Keratinocyte (primary cell): Measurements from ENCODE around the gene P3H2. TPM values are rescaled to one million over a fixed set of nuclear protein-coding genes. Genes with fewer than 3 reads are reported as not detected.

Source experiments
- DNase-seq: peaks from one replicate; pipeline ENCODE4 v3.0.0-alpha.2; 2011; ENCODE audit warnings: low read depth, missing footprints, low spot score
- FAIRE-seq: peaks from 2 replicates; lab custom pipeline; 2011; peaks lifted over from hg19 to GRCh38; lab: Jason Lieb, UNC
- H2AFZ ChIP-seq: 2 replicates; pipeline ENCODE4 v1.6.0; 2012; ENCODE audit warnings: low read length, control low read depth, inconsistent platforms; ENCODE audit not compliant: control insufficient read depth
- H3K27ac ChIP-seq: 2 replicates; pipeline ENCODE4 v1.5.1; 2011; ENCODE audit warnings: low read length; ENCODE audit not compliant: control insufficient read depth, insufficient read depth
- H3K27me3 ChIP-seq: 3 replicates; pipeline ENCODE4 v1.6.0; 2011; ENCODE audit warnings: low read length; ENCODE audit not compliant: control insufficient read depth, insufficient read depth; ENCODE audit errors: extremely low read depth
- H3K36me3 ChIP-seq, 2 experiments: 2 replicates in 1 of 2; 3 replicates in 1 of 2; pipeline ENCODE4 v1.5.1; 2011; ENCODE audit warnings: low read length in 2 of 2, mild to moderate bottlenecking in 1 of 2; ENCODE audit not compliant: control insufficient read depth in 2 of 2, insufficient read depth in 2 of 2; ENCODE audit errors: extremely low read depth in 1 of 2
- H3K4me1 ChIP-seq: 3 replicates; pipeline ENCODE4 v1.5.1; 2011; ENCODE audit warnings: low read length; ENCODE audit not compliant: control insufficient read depth, insufficient read depth; ENCODE audit errors: extremely low read depth
- H3K4me2 ChIP-seq: 3 replicates; pipeline ENCODE4 v1.6.0; 2011; ENCODE audit warnings: low read depth, low read length; ENCODE audit not compliant: control insufficient read depth, insufficient read depth; ENCODE audit errors: extremely low read depth
- H3K4me3 ChIP-seq, 3 experiments: fragments of 200-600 bp in 1 of 3; sonication (generic) in 1 of 3; 2 replicates in 2 of 3; 3 replicates in 1 of 3; pipeline ENCODE4 v1.5.1; 2011 to 2016; ENCODE audit warnings: low read length in 3 of 3, mild to moderate bottlenecking in 3 of 3, control low read depth in 2 of 3, inconsistent platforms in 1 of 3, low read depth in 1 of 3, mixed read lengths in 1 of 3, mixed run types in 1 of 3, moderate library complexity in 1 of 3; ENCODE audit not compliant: control insufficient read depth in 2 of 3, insufficient read depth in 2 of 3; ENCODE audit errors: extremely low read depth in 1 of 3
- H3K79me2 ChIP-seq: 2 replicates; pipeline ENCODE4 v1.6.0; 2012; ENCODE audit warnings: low read length; ENCODE audit not compliant: control insufficient read depth, insufficient read depth
- H3K9ac ChIP-seq: 3 replicates; pipeline ENCODE4 v1.6.0; 2011; ENCODE audit warnings: low read length; ENCODE audit not compliant: control insufficient read depth, insufficient read depth; ENCODE audit errors: extremely low read depth
- H3K9me1 ChIP-seq: 3 replicates; pipeline ENCODE4 v1.6.0; 2011; ENCODE audit warnings: low read length; ENCODE audit not compliant: control insufficient read depth, insufficient read depth; ENCODE audit errors: extremely low read depth
- H3K9me3 ChIP-seq: 2 replicates; pipeline ENCODE4 v1.5.1; 2012; ENCODE audit warnings: low read depth, low read length; ENCODE audit not compliant: control insufficient read depth
- H4K20me1 ChIP-seq: 3 replicates; pipeline ENCODE4 v1.6.0; 2011; ENCODE audit warnings: low read length; ENCODE audit not compliant: control insufficient read depth, insufficient read depth; ENCODE audit errors: extremely low read depth
- EZH2 ChIP-seq: IDR thresholded peaks from one replicate; pipeline ENCODE4 v1.6.1; 2012; ENCODE audit warnings: inconsistent platforms, mild to moderate bottlenecking, low read length, moderate library complexity
- dilution Hi-C: fragments of 300-500 bp; cut with MboI; formaldehyde crosslinking; loops from one replicate; pipeline ENCODE4 v1.7.0; 2020; ENCODE audit warnings: low sequenced_read_pairs; ENCODE audit not compliant: extremely low pct_ligation_motif_present
- polyA plus RNA-seq, 5 experiments: library from polyadenylated mRNA; depleted of rRNA in 3 of 5; stranded (reverse) in 3 of 5; stranded (forward) in 1 of 5; unstranded in 1 of 5; fragments of >200 nt; gene quantifications; 1 replicate in 1 of 5; 2 replicates in 3 of 5; 3 replicates in 1 of 5; pipeline versions ENCODE4 v1.2.1 to v1.2.3, GENCODE V29; 2011 to 2012; ENCODE audit warnings: missing spikeins in 2 of 5, low read depth in 1 of 5, low replicate concordance in 1 of 5
- TF ChIP-seq, protein P1 (sequence below), 3 experiments: IDR thresholded peaks in 1 of 3; conservative IDR thresholded peaks in 1 of 3; optimal IDR thresholded peaks in 1 of 3; 2 replicates in 2 of 3; 3 replicates in 1 of 3; pipeline versions ENCODE3 to v1.5.1; 2011; ENCODE audit warnings: low read length in 3 of 3, mild to moderate bottlenecking in 3 of 3, moderate library complexity in 2 of 3, control low read depth in 1 of 3, inconsistent platforms in 1 of 3; ENCODE audit not compliant: insufficient read depth in 2 of 3; ENCODE audit errors: extremely low read depth in 1 of 3

P3H2 gene
- polyA plus RNA-seq, 1 donor (not counting 4 experiments of a cell fraction or from before 2014, with no cell fraction given): 115 TPM

- Histone ChIP-seq H3K9me1 (no peaks in the 10 kb centered on the region), H4K20me1 (no peaks in the 10 kb centered on the region), H3K27ac (peak overlapping the region; percentile 45), H2AFZ (peak overlapping the region; percentile 55), H3K4me1 (peaks cover 32% of the 10 kb centered on the region), H3K4me2 (peak overlapping the region; percentile 82), H3K9me3 (no peaks in the 10 kb centered on the region), H3K9ac (peak overlapping the region; percentile 48), H3K4me3 (peak overlapping the region in 2 of 3 experiments; percentile 5 to 30), H3K79me2 (peaks cover 65% of the 10 kb centered on the region), H3K27me3 (no peaks in the 10 kb centered on the region), H3K36me3 (no peaks in the 10 kb centered on the region)
- DNase-seq (no peak), FAIRE-seq (peak; percentile 80)
- dilution Hi-C loops: no loop called here
- TF ChIP-seq EZH2: no peak
- TF ChIP-seq, protein P1, sequence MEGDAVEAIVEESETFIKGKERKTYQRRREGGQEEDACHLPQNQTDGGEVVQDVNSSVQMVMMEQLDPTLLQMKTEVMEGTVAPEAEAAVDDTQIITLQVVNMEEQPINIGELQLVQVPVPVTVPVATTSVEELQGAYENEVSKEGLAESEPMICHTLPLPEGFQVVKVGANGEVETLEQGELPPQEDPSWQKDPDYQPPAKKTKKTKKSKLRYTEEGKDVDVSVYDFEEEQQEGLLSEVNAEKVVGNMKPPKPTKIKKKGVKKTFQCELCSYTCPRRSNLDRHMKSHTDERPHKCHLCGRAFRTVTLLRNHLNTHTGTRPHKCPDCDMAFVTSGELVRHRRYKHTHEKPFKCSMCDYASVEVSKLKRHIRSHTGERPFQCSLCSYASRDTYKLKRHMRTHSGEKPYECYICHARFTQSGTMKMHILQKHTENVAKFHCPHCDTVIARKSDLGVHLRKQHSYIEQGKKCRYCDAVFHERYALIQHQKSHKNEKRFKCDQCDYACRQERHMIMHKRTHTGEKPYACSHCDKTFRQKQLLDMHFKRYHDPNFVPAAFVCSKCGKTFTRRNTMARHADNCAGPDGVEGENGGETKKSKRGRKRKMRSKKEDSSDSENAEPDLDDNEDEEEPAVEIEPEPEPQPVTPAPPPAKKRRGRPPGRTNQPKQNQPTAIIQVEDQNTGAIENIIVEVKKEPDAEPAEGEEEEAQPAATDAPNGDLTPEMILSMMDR (optimal IDR thresholded peaks at IDR 0.05 in 1 of 3, IDR thresholded peaks at IDR 0.05 in 1 of 3, conservative IDR thresholded peaks at IDR 0.05 in 1 of 3; ENCODE audit: extremely low read depth in 1 of 3, insufficient read depth in 2 of 3, low read length in 3 of 3): no peak
Observed at GRCh38 chr3:190044142-190044541, 76.6 kb downstream of the P3H2 start.

GRCh38 chr3:190043741-190044140 is 77.0 kb downstream of the P3H2 start:
- Histone ChIP-seq H3K4me1 (peaks cover 30% of the 10 kb centered on the region), H4K20me1 (no peaks in the 10 kb centered on the region), H3K27ac (peak overlapping the region; percentile 31), H3K79me2 (peaks cover 65% of the 10 kb centered on the region), H3K4me2 (peak overlapping the region; percentile 82), H3K36me3 (no peaks in the 10 kb centered on the region), H3K27me3 (no peaks in the 10 kb centered on the region), H3K4me3 (no peak overlapping the region), H3K9me3 (no peaks in the 10 kb centered on the region), H3K9me1 (no peaks in the 10 kb centered on the region), H2AFZ (no peak overlapping the region), H3K9ac (peak overlapping the region; percentile 48)
- dilution Hi-C loops: no loop called here
- TF ChIP-seq EZH2: no peak
- TF ChIP-seq, protein P1 (optimal IDR thresholded peaks at IDR 0.05 in 1 of 3, IDR thresholded peaks at IDR 0.05 in 1 of 3, conservative IDR thresholded peaks at IDR 0.05 in 1 of 3; ENCODE audit: extremely low read depth in 1 of 3, insufficient read depth in 2 of 3, low read length in 3 of 3): no peak
- FAIRE-seq (no peak), DNase-seq (no peak)
